Measurements from ENCODE around the gene HTR6.
"Not testable (repeated sequence)": the region's sequence is repeated elsewhere in the genome, so short reads cannot be mapped to it uniquely, and the experiment has no call there.

DNA sequence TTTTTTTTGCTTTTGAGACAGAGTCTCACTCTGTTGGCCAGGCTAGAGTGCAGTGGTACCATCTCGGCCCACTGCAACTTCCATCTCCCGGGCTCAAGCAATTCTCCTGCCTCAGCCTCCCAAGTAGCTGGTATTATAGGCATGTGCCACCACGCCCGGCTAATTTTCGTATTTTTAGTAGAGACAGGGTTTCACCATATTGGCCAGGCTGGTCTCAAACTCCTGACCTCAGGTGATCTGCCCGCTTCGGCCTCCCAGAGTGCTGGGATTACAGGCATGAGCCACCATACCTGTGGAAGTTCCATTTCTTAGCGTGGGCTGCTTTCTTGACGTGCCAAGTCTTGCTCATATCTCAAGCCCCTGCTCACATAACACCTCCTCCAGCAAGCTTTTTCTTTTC is 29.6 kb upstream of the HTR6 start:
- TF ChIP-seq HDGF (IDR thresholded peaks at IDR 0.05; ENCODE audit: borderline replicate concordance); SUZ12 (IDR thresholded peaks at IDR 0.05); TARDBP (IDR thresholded peaks at IDR 0.05); BHLHE40 (IDR thresholded peaks at IDR 0.05; ENCODE audit: borderline replicate concordance); SP1 (IDR thresholded peaks at IDR 0.05); ARNT (IDR thresholded peaks at IDR 0.05); FOXK2 (IDR thresholded peaks at IDR 0.05); L3MBTL2 (conservative IDR thresholded peaks at IDR 0.05); NFRKB (IDR thresholded peaks at IDR 0.05); ZNF384 (IDR thresholded peaks at IDR 0.05); ELF4 (IDR thresholded peaks at IDR 0.05); LEF1 (IDR thresholded peaks at IDR 0.05; ENCODE audit: borderline replicate concordance): not testable (repeated sequence)
